ENCODE data around the gene CERS1.
A peak's percentile ranks its signal among the peaks of the same experiment; 100 is the strongest.

The CERS1 gene

GRCh38 chr19:18899624-18900560, 3.9 kb upstream of the CERS1 start:
- DNase-seq = no peak

- no peak for DNase-seq
These were observed 2.9 kb upstream of the CERS1 start for GRCh38 chr19:18898607-18899408.

- DNase-seq = peak in 6 of 51 donors; percentile 7 to 47 (median 24)
These were observed 2.2 kb upstream of the CERS1 start for GRCh38 chr19:18898081-18898606.

GRCh38 chr19:18897094-18898029, 1.4 kb upstream of the CERS1 start:
- no peak for DNase-seq

GRCh38 chr19:18896421-18896841, 473 bp upstream of the CERS1 start:
- peak in 35 of 51 donors; percentile 8 to 67 (median 46) for DNase-seq

GRCh38 chr19:18895038-18895823, 727 bp downstream of the CERS1 start:
- peak in 42 of 51 donors; percentile 33 to 97 (median 88) for DNase-seq

GRCh38 chr19:18894254-18895037, 1.5 kb downstream of the CERS1 start:
- peak; percentile 65 to 97 (median 90) for DNase-seq

GRCh38 chr19:18893587-18894253, 2.2 kb downstream of the CERS1 start:
- DNase-seq = peak in 8 of 51 donors; percentile 14 to 41 (median 26)

- DNase-seq = no peak
These were observed 5.8 kb downstream of the CERS1 start for GRCh38 chr19:18889949-18890745.

GRCh38 chr19:18886972-18887371, 9.0 kb downstream of the CERS1 start:
- DNase-seq = no peak

- no peak for DNase-seq
These were observed 12.2 kb downstream of the CERS1 start for GRCh38 chr19:18883526-18884304.

- DNase-seq = no peak
These were observed 14.5 kb downstream of the CERS1 start for GRCh38 chr19:18881491-18881890.

GRCh38 chr19:18879579-18880373, 16.2 kb downstream of the CERS1 start:
- DNase-seq = peak in 5 of 51 donors; percentile 12 to 36 (median 18)

GRCh38 chr19:18878858-18879578, 16.9 kb downstream of the CERS1 start:
- DNase-seq = no peak

All from hypothalamus (tissue), 51 donors.